Esophagus muscularis mucosa (tissue), 4 donors: Measurements from ENCODE around the gene HUWE1. TPM values are rescaled to one million over a fixed set of nuclear protein-coding genes. Genes with fewer than 3 reads are reported as not detected.

Source experiments
- DNase-seq: peaks from one replicate; pipeline ENCODE4 v3.0.0-alpha.2; 2017; ENCODE audit errors: extremely low spot score
- H3K27ac ChIP-seq, 4 donors: fragments of 200-600 bp; sonication (generic); replicated peaks in 1 of 4; 1 replicate in 3 of 4; 2 replicates in 1 of 4; pipeline ENCODE4 v1.5.1; 2016 to 2019; ENCODE audit warnings: mild to moderate bottlenecking in 1 of 4
- H3K27me3 ChIP-seq, 4 donors: fragments of 200-600 bp; sonication (generic); one replicate each; pipeline versions ENCODE4 v1.5.1 to v1.6.0; 2016 to 2019
- H3K36me3 ChIP-seq, 4 donors: fragments of 200-600 bp; sonication (generic); one replicate each; pipeline ENCODE4 v1.5.1; 2016 to 2019
- H3K4me1 ChIP-seq, 4 donors: fragments of 200-600 bp; sonication (generic); one replicate each; pipeline ENCODE4 v1.5.1; 2016 to 2019
- H3K4me3 ChIP-seq, 4 donors: fragments of 200-600 bp; sonication (generic); 1 replicate in 2 of 4; 2 replicates in 2 of 4; pipeline ENCODE4 v1.5.1; 2016 to 2019; ENCODE audit warnings: mild to moderate bottlenecking in 4 of 4, moderate library complexity in 1 of 4
- H3K9me3 ChIP-seq, 4 donors: fragments of 200-600 bp; sonication (generic); 1 replicate in 3 of 4; 2 replicates in 1 of 4; pipeline ENCODE4 v1.5.1; 2016 to 2019
- CTCF ChIP-seq, 3 experiments: fragments of 200-600 bp in 2 of 3; fragments of 450-650 bp in 1 of 3; sonication (generic) in 2 of 3; IDR thresholded peaks; one replicate each; pipeline ENCODE4 v1.5.1; 2017 to 2019; ENCODE audit warnings: antibody characterized with exemption in 3 of 3, mild to moderate bottlenecking in 2 of 3, moderate library complexity in 1 of 3
- EP300 ChIP-seq: sonication (generic); formaldehyde crosslinking; IDR thresholded peaks from one replicate; pipeline ENCODE4 v1.6.1; 2017; ENCODE audit warnings: antibody characterized with exemption
- POLR2A ChIP-seq: fragments of 450-650 bp; IDR thresholded peaks from one replicate; pipeline ENCODE4 v1.6.1; 2017; ENCODE audit warnings: antibody characterized with exemption, moderate library complexity, mild to moderate bottlenecking, low read depth
- POLR2AphosphoS5 ChIP-seq, 2 donors: sonication (generic); formaldehyde crosslinking; IDR thresholded peaks; one replicate each; pipeline ENCODE4 v1.6.1; 2017; ENCODE audit warnings: antibody characterized with exemption in 2 of 2
- WGBS: methylation state at CpG from one replicate; pipeline ENCODE4 v1.1.5; 2018; 5-methylcytosine and 5-hydroxymethylcytosine counted together
- intact Hi-C: fragments of 100-400 bp; cut with DNase I; formaldehyde crosslinking; loops from one replicate; pipeline ENCODE4 v1.15.1; 2023
- total RNA-seq, 4 donors: library from RNA; depleted of rRNA; stranded (reverse); fragments of >200 nt; gene quantifications; one replicate each; pipeline versions ENCODE4 v1.1.0 to v1.2.1, GENCODE V29; 2016

HUWE1 gene
- total RNA-seq, 4 donors from 2014 or later = 100 to 149 (median 129) TPM

- TF ChIP-seq POLR2AphosphoS5 (IDR thresholded peaks at IDR 0.05) (no peak), POLR2A (no peak)
- H3K27ac ChIP-seq = no peak overlapping the region
- H3K27me3 ChIP-seq = no peaks in the 10 kb centered on the region
- 78% methylated on average over 4 of the region's 4 CpGs for WGBS
- H3K4me3 ChIP-seq = no peak overlapping the region
- peaks cover 0 to 3% (median 0%) of the 10 kb centered on the region in 4 donors for H3K9me3 ChIP-seq
- intact Hi-C loops = no loop called here
- DNase-seq = no peak
- H3K4me1 ChIP-seq = no peaks in the 10 kb centered on the region
- H3K36me3 ChIP-seq = no peaks in the 10 kb centered on the region
These were observed 30.0 kb upstream of the HUWE1 start for GRCh38 chrX:53716328-53717088.

GRCh38 chrX:53715346-53715924 lies 28.9 kb upstream of the HUWE1 start:
- TF ChIP-seq POLR2A = no peak
- no peak for TF ChIP-seq CTCF (IDR thresholded peaks at IDR 0.05)
- TF ChIP-seq EP300 = no peak
- TF ChIP-seq POLR2AphosphoS5 (IDR thresholded peaks at IDR 0.05) = no peak
- peaks cover 0 to 3% (median 0%) of the 10 kb centered on the region in 4 donors for H3K9me3 ChIP-seq
- no peaks in the 10 kb centered on the region for H3K4me1 ChIP-seq
- H3K36me3 ChIP-seq = no peaks in the 10 kb centered on the region
- intact Hi-C loops = no loop called here
- no peak for DNase-seq
- H3K27ac ChIP-seq = no peak overlapping the region
- WGBS = 66% methylated on average over 3 of the region's 3 CpGs
- no peak overlapping the region for H3K4me3 ChIP-seq
- no peaks in the 10 kb centered on the region for H3K27me3 ChIP-seq

DNA sequence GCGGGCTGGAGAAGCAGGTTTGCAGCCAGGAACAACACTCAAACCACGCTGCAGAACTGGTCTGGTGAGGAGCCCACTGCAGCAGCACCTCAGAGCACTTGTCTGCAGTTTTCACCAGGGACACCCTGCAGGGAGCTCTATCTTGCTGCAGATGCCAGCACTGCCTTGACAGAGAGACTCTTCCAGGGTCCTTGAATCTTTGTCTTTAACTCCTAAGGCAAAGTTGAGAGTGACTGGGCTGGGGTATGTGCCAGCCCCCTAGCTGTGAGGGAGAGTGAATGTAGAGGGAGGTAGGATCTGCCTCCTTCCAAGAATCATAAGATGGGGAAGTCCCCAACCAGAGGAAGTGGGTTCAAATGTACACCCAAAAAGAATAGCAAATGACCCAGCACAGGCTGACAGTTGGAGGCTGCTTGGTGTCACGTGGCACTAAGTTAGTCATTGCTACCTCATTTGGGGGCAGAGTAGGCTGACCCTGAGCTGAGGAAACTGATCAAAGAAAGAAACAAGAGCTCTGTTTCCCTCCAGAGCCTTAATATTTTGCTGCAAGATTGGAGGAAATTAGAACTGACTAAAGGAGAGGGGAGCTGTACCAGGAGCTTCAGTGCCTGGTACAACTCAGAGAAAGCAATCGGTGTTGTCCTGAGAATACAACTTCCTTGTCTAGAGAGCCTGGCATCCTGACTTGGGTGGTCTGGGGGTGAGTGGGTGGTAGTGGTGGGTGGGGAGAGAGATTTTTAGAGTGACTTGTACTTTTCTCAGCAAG lies 28.2 kb upstream of the HUWE1 start:
- H3K9me3 ChIP-seq = peaks cover 0 to 3% (median 0%) of the 10 kb centered on the region in 4 donors
- H3K36me3 ChIP-seq = no peaks in the 10 kb centered on the region
- H3K4me3 ChIP-seq = no peak overlapping the region
- TF ChIP-seq EP300 = no peak
- TF ChIP-seq POLR2AphosphoS5 (IDR thresholded peaks at IDR 0.05) = no peak
- TF ChIP-seq POLR2A = no peak
- no peak for TF ChIP-seq CTCF (IDR thresholded peaks at IDR 0.05)
- no peaks in the 10 kb centered on the region for H3K4me1 ChIP-seq
- intact Hi-C loops = no loop called here
- no peak overlapping the region for H3K27ac ChIP-seq
- no peaks in the 10 kb centered on the region for H3K27me3 ChIP-seq
- WGBS = 32% methylated on average over 4 of the region's 4 CpGs
- no peak for DNase-seq

DNA sequence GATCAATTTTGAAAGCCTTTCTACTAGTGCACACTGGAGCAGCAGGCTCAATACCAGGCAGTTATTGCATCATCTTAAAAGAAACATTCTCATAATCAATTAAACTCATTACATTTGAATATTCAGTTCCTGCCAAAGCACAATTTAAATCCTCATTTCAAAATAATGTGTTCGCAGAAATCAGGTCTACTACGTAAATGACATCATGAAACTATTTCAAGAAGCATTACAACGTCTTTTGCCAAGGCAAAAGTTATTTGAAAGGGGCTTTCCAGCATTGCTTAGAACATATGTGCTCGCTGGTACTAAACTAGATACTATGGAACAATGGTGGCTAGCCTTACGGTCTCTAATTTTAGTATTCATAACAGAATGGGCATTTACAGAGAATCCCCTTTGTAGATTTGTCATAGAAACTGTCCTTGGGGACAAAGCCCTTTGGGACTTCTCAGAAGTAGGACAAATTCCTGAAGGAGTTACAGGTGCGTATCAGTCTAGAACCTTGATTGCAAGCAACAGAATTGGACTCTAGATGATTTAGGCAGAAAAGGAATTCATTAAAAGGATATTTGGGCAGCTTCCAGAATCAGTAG lies 27.6 kb upstream of the HUWE1 start:
- H3K9me3 ChIP-seq = peaks cover 0 to 3% (median 0%) of the 10 kb centered on the region in 4 donors
- DNase-seq = no peak
- no peak overlapping the region for H3K4me3 ChIP-seq
- H3K36me3 ChIP-seq = no peaks in the 10 kb centered on the region
- TF ChIP-seq CTCF (IDR thresholded peaks at IDR 0.05) (no peak), POLR2A (no peak), POLR2AphosphoS5 (IDR thresholded peaks at IDR 0.05) (no peak), EP300 (no peak)
- no peaks in the 10 kb centered on the region for H3K27me3 ChIP-seq
- WGBS = 66% methylated on average over 6 of the region's 6 CpGs
- no peaks in the 10 kb centered on the region for H3K4me1 ChIP-seq
- H3K27ac ChIP-seq = no peak overlapping the region
- intact Hi-C loops = no loop called here

- 87% methylated on average over 6 of the region's 6 CpGs for WGBS
These were observed 24.9 kb upstream of the HUWE1 start for GRCh38 chrX:53711436-53711835.

More at GRCh38 chrX:53711436-53711835, 24.9 kb upstream of the HUWE1 start:
- Histone ChIP-seq H3K36me3 (no peaks in the 10 kb centered on the region), H3K27ac (no peak overlapping the region), H3K4me1 (no peaks in the 10 kb centered on the region), H3K9me3 (peaks cover 0 to 3% (median 0%) of the 10 kb centered on the region in 4 donors), H3K4me3 (no peak overlapping the region), H3K27me3 (no peaks in the 10 kb centered on the region)
- TF ChIP-seq CTCF (IDR thresholded peaks at IDR 0.05) (no peak), POLR2A (no peak), POLR2AphosphoS5 (IDR thresholded peaks at IDR 0.05) (no peak), EP300 (no peak)
- intact Hi-C loops = no loop called here
- DNase-seq = no peak
